Lower leg skin (tissue), 3 donors: ENCODE data around the gene FIBCD1.

ENCODE experiments used
- POLR2A ChIP-seq, 2 donors: fragments of 450-650 bp; IDR thresholded peaks; one replicate each; pipeline ENCODE4 v1.6.1; 2016 to 2017; ENCODE audit warnings: antibody characterized with exemption in 2 of 2, mild to moderate bottlenecking in 1 of 2, moderate library complexity in 1 of 2
- TF ChIP-seq, protein P1 (sequence below), 3 donors: fragments of 450-650 bp; IDR thresholded peaks; one replicate each; pipeline ENCODE4 v1.5.1; 2016; ENCODE audit warnings: antibody characterized with exemption in 3 of 3, mild to moderate bottlenecking in 3 of 3, moderate library complexity in 2 of 3

DNA sequence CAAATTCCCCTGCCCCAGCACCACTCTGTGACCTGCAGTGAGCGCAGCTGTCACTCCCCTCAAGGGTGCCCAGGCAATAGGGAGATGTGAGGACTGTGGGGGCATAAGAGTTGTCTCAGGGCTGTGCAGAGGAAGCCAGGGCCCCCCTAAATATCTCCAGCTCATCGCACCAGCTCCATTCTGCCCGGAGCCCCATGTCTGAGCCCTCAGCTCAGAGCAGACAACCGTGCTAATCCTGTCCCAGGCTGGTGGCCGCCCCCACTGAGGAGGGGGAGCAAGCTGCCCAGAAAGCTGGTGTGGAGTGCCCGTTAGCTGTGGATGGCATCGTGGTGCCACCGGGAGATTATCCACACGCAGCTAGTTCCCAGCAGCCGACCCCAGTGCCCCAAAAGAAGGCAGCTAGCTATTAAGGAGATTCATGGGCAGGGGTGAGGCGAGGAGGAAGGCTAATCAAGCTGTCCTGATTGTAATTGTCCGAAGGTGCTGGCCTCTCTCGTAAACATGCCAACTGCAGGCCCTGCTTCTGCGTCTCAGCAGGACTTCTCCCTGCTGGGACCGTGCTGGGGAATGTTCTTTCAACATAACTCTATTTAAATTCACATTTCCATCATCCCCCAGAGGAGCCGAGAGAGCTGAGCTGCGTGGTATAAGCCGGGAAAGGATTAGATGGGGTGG lies 17.0 kb upstream of the FIBCD1 start:
- TF ChIP-seq, protein P1, sequence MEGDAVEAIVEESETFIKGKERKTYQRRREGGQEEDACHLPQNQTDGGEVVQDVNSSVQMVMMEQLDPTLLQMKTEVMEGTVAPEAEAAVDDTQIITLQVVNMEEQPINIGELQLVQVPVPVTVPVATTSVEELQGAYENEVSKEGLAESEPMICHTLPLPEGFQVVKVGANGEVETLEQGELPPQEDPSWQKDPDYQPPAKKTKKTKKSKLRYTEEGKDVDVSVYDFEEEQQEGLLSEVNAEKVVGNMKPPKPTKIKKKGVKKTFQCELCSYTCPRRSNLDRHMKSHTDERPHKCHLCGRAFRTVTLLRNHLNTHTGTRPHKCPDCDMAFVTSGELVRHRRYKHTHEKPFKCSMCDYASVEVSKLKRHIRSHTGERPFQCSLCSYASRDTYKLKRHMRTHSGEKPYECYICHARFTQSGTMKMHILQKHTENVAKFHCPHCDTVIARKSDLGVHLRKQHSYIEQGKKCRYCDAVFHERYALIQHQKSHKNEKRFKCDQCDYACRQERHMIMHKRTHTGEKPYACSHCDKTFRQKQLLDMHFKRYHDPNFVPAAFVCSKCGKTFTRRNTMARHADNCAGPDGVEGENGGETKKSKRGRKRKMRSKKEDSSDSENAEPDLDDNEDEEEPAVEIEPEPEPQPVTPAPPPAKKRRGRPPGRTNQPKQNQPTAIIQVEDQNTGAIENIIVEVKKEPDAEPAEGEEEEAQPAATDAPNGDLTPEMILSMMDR (IDR thresholded peaks at IDR 0.05), result no peak
- no peak for TF ChIP-seq POLR2A (IDR thresholded peaks at IDR 0.05)
